HCT116 (cell line): ENCODE measurements around the gene EZH2. TPM values are rescaled to one million over a fixed set of nuclear protein-coding genes. Genes with fewer than 3 reads are reported as not detected.

Experiments used
- ATAC-seq: fragments of 200-7000 bp; cut with Tn5 transposase; 2 replicates; pipeline ENCODE4 v1.9.1; 2020; ENCODE audit warnings: mild to moderate bottlenecking, moderate library complexity
- BruUV-seq: library from RNA; stranded (reverse); fragments of 400-500 nt; replicated peaks from 2 replicates; lab custom pipeline; 2021; lab: Mats Ljungman, UMichigan
- CTCF ChIA-PET: fragments of 300-600 bp; sonication (Branson Sonifier 250); formaldehyde crosslinking; loops from one replicate; lab custom pipeline; 2021; ENCODE audit warnings: antibody characterized with exemption; lab: Charles Lee
- POLR2A ChIA-PET: fragments of 300-600, 350-600 bp; sonication (Branson Sonifier 250); formaldehyde crosslinking; loops from one replicate; lab custom pipeline; 2021; ENCODE audit warnings: antibody characterized with exemption; lab: Charles Lee
- RAD21 ChIA-PET, 2 experiments: fragments of 300-600 bp; sonication (Branson Sonifier 250); formaldehyde crosslinking; loops; one replicate each; lab custom pipeline; 2023; ENCODE audit warnings: low total read pairs in 2 of 2; ENCODE audit not compliant: uncharacterized antibody in 2 of 2, unreplicated experiment in 2 of 2, low non-redundant PET in 1 of 2; lab: Charles Lee
- DNase-seq: peaks from one replicate; pipeline ENCODE4 v3.0.0-alpha.2; 2010; ENCODE audit warnings: low read depth, low spot score
- H2AFZ ChIP-seq: fragments of 200-600 bp; shearing (Covaris generic), sonication (generic); 2 replicates; pipeline ENCODE4 v1.6.1; 2017; ENCODE audit warnings: low read depth, mixed run types, mixed read lengths, antibody characterized with exemption, low read length; ENCODE audit not compliant: poor library complexity, severe bottlenecking
- H3K27ac ChIP-seq: 2 replicates; pipeline ENCODE4 v1.5.1; 2012; ENCODE audit warnings: low read depth, low read length
- H3K27me3 ChIP-seq: fragments of 200-600 bp; sonication (generic); 2 replicates; pipeline ENCODE4 v1.6.1; 2016; ENCODE audit warnings: mixed run types, low read length, mixed read lengths; ENCODE audit not compliant: insufficient read depth
- H3K36me3 ChIP-seq, 2 experiments: fragments of 200-500 bp in 1 of 2; fragments of 200-600 bp in 1 of 2; sonication (Bioruptor generic) in 1 of 2; sonication (generic) in 1 of 2; 2 replicates each; pipeline versions ENCODE4 v1.5.1 to v1.6.1; 2014 to 2016; ENCODE audit warnings: low read length in 2 of 2, inconsistent platforms in 1 of 2, mixed read lengths in 1 of 2, mixed run types in 1 of 2; ENCODE audit not compliant: insufficient read depth in 2 of 2, control insufficient read depth in 1 of 2
- H3K4me1 ChIP-seq, 2 experiments: fragments of 200-600 bp in 1 of 2; sonication (generic) in 1 of 2; 2 replicates each; pipeline versions ENCODE4 v1.5.1 to v1.6.1; 2012 to 2017; ENCODE audit warnings: low read length in 2 of 2, inconsistent platforms in 1 of 2, mild to moderate bottlenecking in 1 of 2, mixed read lengths in 1 of 2, mixed run types in 1 of 2, moderate library complexity in 1 of 2; ENCODE audit not compliant: insufficient read depth in 2 of 2, control insufficient read depth in 1 of 2
- H3K4me2 ChIP-seq: fragments of 200-600 bp; sonication (generic); 2 replicates; pipeline ENCODE4 v1.6.1; 2017; ENCODE audit warnings: mixed run types, low read length, mixed read lengths
- H3K4me3 ChIP-seq, 2 experiments: fragments of 200-600 bp in 1 of 2; sonication (generic) in 1 of 2; replicated peaks in 1 of 2; 2 replicates each; pipeline ENCODE4 v1.5.1; 2011 to 2016; ENCODE audit warnings: low read length in 2 of 2, control low read depth in 1 of 2, low read depth in 1 of 2, mild to moderate bottlenecking in 1 of 2, mixed read lengths in 1 of 2, mixed run types in 1 of 2
- H3K79me2 ChIP-seq: fragments of 200-600 bp; sonication (generic); 2 replicates; pipeline ENCODE4 v1.6.1; 2017; ENCODE audit warnings: mild to moderate bottlenecking, mixed run types, low read length, moderate library complexity, mixed read lengths; ENCODE audit not compliant: insufficient read depth
- H3K9ac ChIP-seq: fragments of 200-600 bp; sonication (generic); 2 replicates; pipeline ENCODE4 v1.6.1; 2016; ENCODE audit warnings: low read length, mixed read lengths
- H3K9me2 ChIP-seq: fragments of 200-600 bp; sonication (generic), shearing (Covaris generic); 2 replicates; pipeline ENCODE4 v1.6.1; 2017; ENCODE audit warnings: mixed run types, mild to moderate bottlenecking, moderate library complexity; ENCODE audit not compliant: insufficient read depth
- H3K9me3 ChIP-seq, 2 experiments: fragments of 200-500 bp in 1 of 2; fragments of 200-600 bp in 1 of 2; sonication (Bioruptor generic) in 1 of 2; sonication (generic) in 1 of 2; 2 replicates each; pipeline ENCODE4 v1.6.1; 2014 to 2017; ENCODE audit warnings: low read length in 2 of 2, mixed read lengths in 2 of 2, inconsistent platforms in 1 of 2, low read depth in 1 of 2, mild to moderate bottlenecking in 1 of 2, mixed run types in 1 of 2, moderate library complexity in 1 of 2; ENCODE audit not compliant: control insufficient read depth in 1 of 2, insufficient read depth in 1 of 2
- H4K20me1 ChIP-seq: fragments of 200-600 bp; sonication (generic), shearing (Covaris generic); 2 replicates; pipeline ENCODE4 v1.6.1; 2017; ENCODE audit warnings: mixed run types, mild to moderate bottlenecking, moderate library complexity; ENCODE audit not compliant: insufficient read depth
- EGR1 ChIP-seq: IDR thresholded peaks from 2 replicates; pipeline ENCODE4 v1.6.1; 2012; ENCODE audit warnings: low read depth
- EZH2 ChIP-seq: fragments of 200-600 bp; sonication (generic); IDR thresholded peaks from 2 replicates; pipeline ENCODE4 v1.6.1; 2017; ENCODE audit warnings: antibody characterized with exemption, mixed run types
- RAD21 ChIP-seq: IDR thresholded peaks from 2 replicates; pipeline ENCODE4 v1.6.1; 2012; ENCODE audit warnings: low read depth, mild to moderate bottlenecking
- REST ChIP-seq: IDR thresholded peaks from 2 replicates; pipeline ENCODE4 v1.6.1; 2012; ENCODE audit warnings: low read depth
- SP1 ChIP-seq: IDR thresholded peaks from 2 replicates; pipeline ENCODE4 v1.6.1; 2012; ENCODE audit warnings: low read depth
- intact Hi-C: fragments of 100-400 bp; cut with micrococcal nuclease; formaldehyde crosslinking; loops from 2 replicates; pipeline ENCODE4 v1.10.0; 2022
- total RNA-seq: library from RNA; stranded (reverse); gene quantifications from one replicate; pipeline ENCODE4 v1.2.1, GENCODE V29; 2021; ENCODE audit not compliant: unreplicated experiment

The EZH2 gene
- total RNA-seq, 1 experiment from 2014 or later, result 55.2 TPM

- no TSS peak for BruUV-seq
- no peak overlapping the region for H3K4me3 ChIP-seq
- no peak overlapping the region for H3K4me2 ChIP-seq
- TF ChIP-seq SP1 (no peak), EZH2 (no peak), EGR1 (no peak)
- TF ChIP-seq, all 23 proteins: peak for 0
- Histone ChIP-seq H3K9me2 (no peaks in the 10 kb centered on the region), H3K9ac (no peak overlapping the region), H3K9me3 (no peaks in the 10 kb centered on the region), H3K4me1 (no peaks in the 10 kb centered on the region), H3K36me3 (0 out of 4 replicates have a peak, but pooled peaks cover 0 to 4% of the 10 kb centered on the region in 2 experiments), H4K20me1 (peaks cover 38% of the 10 kb centered on the region; the same call in 1 of the 2 replicates), H2AFZ (no peak overlapping the region), H3K79me2 (peaks cover 99% of the 10 kb centered on the region), H3K27ac (no peak overlapping the region), H3K27me3 (no peaks in the 10 kb centered on the region)
- intact Hi-C loops, result no loop called here
- POLR2A ChIA-PET, result no interaction called here
- no peak for DNase-seq
- CTCF ChIA-PET, result no interaction called here
- RAD21 ChIA-PET, result no interaction called here
- ATAC-seq, result no peak
Measured at GRCh38 chr7:148847815-148848734, 36.0 kb downstream of the EZH2 start.

- TF ChIP-seq REST (no peak), RAD21 (no peak)
- H3K79me2 ChIP-seq, result peaks cover 97% of the 10 kb centered on the region
- no peak overlapping the region for H3K4me2 ChIP-seq
- no peak overlapping the region for H3K9ac ChIP-seq
- H3K4me3 ChIP-seq, result no peak overlapping the region
- ATAC-seq, result no peak
- DNase-seq, result no peak
- H3K27me3 ChIP-seq, result no peaks in the 10 kb centered on the region
- no peaks in the 10 kb centered on the region for H3K9me3 ChIP-seq
- no peak overlapping the region for H3K27ac ChIP-seq
- ChIA-PET CTCF (no interaction called here), RAD21 (no interaction called here), POLR2A (no interaction called here)
- no TSS peak for BruUV-seq
- H3K36me3 ChIP-seq, result peaks cover 0 to 23% of the 10 kb centered on the region in 2 experiments; a peak in 1 of 4 replicates
- H2AFZ ChIP-seq, result no peak overlapping the region
- no peaks in the 10 kb centered on the region for H3K9me2 ChIP-seq
- intact Hi-C loops, result no loop called here
- peaks cover 19% of the 10 kb centered on the region; the same call in 1 of the 2 replicates for H4K20me1 ChIP-seq
- no peaks in the 10 kb centered on the region for H3K4me1 ChIP-seq
Measured at GRCh38 chr7:148838905-148839304, 45.2 kb downstream of the EZH2 start.
